OCI-M2 (cell line): ENCODE results near the gene KIFBP.
"Not testable (repeated sequence)": the region's sequence is repeated elsewhere in the genome, so short reads cannot be mapped to it uniquely, and the experiment has no call there.

Experiments used
- DNase-seq: peaks from one replicate; lab custom pipeline; 2025; ENCODE audit not compliant: unreplicated experiment; lab: John Stamatoyannopoulos, UW

Gene KIFBP

DNA sequence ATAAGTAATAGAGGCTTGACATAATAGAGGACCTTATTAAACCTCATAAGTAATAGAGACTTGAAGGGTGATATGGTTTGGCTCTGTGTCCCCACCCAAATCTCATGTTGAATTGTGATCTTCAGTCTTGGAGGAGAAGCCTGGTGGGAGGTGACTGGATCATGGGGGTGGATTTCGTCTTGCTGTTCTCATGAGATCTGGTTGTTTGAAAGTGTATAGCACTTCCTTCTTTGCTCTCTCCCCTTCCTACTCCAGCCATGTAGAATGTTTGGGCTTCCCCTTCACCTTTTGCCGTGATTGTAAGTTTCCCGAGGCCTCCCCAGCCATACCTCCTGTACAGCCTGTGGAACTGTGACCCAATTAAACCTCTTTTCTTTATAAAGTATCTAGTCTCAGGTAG lies 8.6 kb downstream of the KIFBP start:
- no peak for DNase-seq

DNA sequence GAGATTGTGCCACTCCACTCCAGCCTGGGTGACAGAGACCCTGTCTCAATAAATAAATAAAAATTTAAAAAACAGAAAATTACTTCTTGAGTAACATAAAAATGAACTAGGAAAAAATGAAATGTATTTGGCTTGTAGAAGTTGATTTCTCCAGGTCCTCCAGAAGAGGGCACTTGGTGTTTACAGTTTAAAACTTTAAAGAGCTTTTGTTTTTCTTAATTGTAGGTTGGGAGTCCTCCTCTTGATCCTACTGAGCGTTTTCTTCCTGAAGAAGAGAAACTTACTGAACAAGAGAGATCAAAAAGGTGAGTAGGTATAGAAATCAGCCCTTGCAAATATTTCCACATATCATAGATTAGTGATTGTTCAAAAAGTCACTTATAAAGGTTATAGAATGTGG lies 16.2 kb downstream of the KIFBP start:
- DNase-seq: no peak

DNA sequence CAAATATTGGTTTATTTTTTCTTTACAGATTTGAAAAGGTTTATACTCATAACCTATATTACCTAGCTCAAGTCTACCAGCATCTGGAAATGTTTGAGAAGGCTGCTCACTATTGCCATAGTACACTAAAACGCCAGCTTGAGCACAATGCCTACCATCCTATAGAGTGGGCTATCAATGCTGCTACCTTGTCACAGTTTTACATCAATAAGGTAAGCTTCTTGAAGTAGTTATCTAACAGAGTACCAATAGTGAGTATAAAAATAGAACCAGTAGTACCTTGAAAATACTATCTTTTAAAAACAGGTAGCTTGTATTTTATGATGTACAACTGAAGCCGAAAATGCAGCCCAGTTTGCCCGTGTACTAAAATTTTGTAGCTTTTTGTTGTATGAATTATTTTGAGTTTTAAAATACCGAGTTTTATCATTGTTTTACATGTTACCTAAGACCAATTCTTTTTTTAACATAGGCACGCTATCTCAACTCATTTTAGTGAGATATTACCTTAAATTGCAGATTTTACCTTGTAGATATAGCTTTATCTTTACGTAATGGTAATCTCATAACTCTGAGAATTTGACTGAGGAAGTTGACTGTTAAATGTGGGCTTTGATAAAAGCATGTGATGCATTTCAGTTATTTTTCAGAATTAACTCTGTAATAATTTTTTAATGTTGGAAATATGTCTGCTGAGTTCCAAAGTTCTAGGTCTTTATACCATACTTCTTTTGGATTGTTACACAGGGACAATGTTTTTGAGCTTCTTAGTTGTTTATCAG lies 17.3 kb downstream of the KIFBP start:
- no peak for DNase-seq

DNA sequence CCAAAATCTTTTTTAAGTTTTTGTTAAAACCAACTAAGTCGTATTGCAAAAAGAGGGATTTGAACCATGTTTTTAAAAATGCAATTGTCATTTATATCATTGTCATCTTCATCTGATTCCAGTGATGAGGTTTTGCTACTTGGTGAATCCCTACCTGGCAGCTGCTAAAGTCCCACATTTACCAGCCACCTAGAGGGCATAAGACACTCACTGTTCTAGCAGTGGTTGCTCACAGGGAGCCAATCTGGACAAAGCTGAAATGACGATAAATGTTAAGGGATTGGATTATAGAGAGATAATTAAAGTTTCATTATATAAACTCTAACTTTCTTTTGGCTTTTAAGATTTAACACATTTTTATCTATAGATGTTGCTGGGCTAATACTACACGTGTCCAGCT lies 18.7 kb downstream of the KIFBP start:
- DNase-seq: no peak

DNA sequence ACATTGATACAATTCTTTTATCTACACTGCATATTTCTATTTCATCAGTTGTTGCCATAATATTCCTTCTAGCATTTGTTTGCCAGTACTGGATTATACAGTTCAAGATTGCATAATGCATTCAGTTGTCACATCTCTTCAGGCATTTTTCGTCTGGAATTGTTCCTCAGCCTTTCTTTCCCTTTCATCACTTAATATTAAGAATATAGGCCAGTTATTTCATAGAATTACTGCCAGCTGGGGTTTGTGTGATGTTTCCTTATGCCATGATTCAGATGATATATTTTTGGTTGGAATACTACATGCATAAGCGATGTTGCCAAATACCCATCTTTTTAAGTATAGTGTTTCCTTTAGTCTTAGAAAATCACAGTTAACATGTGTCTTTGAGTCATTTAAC lies 20.8 kb downstream of the KIFBP start:
- DNase-seq: no peak

DNA sequence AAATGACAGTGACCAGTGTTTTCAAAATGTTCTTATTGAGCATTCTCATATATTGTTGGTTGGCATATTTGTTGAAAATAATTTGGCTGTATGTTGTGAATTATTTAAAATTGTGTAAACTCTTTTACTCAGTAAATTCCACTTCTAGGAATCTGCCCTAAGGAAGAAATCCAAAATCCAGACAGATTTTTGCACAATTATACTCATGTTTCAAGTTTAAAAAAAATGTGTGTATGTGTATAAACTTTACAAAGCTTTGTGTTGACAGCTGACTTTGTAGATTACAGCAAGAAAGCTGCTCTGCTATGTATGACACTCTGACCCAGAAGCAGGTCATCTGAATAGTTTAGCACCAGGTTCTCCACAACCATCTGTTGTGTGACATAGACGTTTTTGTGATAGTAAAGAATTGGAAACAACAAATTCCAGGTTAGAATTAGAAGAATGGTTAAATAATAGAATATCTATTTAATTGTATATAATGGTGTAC lies 21.6 kb downstream of the KIFBP start:
- no peak for DNase-seq

DNA sequence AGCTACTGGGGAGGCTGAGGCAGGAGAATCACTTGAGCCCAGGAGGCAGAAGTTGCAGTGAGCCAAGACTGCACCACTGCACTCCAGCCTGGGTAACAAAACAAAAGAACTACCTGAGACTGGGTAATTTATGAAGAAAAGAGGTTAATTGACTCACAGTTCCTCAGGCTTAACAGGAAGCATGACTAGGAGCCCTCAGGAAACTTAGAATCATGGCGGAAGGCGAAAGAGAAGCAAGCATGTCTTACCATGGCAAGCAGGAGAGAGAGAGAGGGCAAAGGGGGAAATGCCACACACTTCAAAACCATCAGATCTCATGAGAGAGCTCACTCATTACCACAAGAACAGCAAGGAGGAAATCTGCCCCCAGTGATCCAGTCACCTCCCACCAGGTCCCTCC lies 24.2 kb downstream of the KIFBP start:
- DNase-seq: not testable (repeated sequence)

DNA sequence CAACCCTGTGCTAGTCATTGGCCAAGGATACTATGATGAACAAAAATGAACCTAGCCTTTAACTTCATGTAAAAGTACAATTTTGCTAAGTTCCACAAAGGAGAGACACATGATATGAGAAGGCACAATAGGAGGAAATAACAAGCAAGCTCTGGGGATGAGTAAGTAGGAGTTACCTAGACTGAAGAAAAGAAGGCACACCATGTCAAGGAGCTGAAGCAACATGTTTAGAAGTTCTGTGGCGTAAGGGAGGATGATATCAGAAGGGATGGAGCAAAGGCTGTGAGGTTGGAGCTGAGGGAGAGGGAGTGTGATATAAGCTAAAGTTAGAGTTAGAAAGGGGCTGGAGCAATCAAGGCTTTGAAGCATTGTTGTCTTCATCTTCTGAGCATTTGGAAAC lies 25.6 kb downstream of the KIFBP start:
- DNase-seq: no peak

DNA sequence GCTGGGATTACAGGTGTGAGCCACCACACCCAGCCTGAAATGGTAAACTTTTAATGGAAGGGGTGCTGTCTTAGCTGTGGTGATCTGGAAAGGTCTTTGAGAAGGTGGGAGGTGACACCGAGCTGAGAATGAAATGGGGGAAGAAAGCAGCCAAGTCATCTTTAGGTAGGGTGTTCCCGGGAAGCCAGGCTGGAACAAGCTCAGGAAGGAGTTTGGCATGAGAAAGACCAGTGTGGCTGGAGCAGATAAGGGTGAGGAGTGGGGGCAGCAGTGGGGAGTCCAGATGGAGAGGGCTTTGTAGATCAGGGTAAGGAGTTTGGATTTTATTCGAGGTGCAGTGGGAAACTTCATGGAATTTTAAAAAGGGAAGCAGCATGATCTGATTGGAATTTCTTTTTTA lies 30.0 kb downstream of the KIFBP start:
- no peak for DNase-seq

DNA sequence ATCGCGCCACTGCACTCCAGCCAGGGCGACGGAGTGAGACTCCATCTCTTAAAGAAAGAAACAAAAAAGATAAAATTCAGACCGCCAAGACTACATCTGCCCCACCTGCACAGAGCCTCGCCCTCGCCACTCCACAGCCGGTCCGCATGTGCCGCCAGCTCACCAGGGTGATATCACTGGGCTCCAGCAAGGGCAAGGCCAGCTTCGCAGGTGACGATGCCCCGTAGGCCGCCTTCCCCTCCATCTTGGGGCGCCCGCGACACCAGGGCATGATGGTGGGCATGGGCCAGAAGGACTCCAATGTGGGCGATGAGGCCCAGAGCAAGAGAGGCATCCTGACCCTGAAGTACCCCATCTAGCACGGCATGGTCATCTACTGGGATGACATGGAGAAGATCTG lies 34.0 kb downstream of the KIFBP start:
- DNase-seq: no peak

DNA sequence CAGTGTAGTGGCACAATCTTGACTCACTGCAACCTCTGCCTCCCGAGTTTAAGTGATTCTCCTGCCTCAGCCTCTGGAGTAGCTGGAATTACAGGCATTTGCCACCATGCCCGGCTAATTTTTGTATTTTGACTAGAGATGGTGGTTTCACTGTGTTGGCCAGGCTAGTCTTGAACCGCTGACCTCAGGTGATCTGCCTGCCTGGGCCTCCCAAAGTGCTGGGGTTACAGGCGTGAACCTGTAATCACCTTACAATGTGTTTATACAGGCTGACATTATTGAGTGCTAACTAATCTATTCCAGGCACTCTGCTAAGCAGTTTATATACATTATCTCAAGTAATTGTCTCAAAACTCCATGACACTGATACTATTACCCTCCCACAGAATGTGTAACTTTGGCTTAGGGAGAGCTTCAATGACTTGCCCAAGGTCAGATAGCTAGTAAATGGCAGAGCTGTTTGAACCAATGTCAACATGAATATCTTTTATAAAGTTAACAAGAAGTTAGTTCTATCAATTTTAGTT lies 36.8 kb downstream of the KIFBP start:
- DNase-seq: no peak

DNA sequence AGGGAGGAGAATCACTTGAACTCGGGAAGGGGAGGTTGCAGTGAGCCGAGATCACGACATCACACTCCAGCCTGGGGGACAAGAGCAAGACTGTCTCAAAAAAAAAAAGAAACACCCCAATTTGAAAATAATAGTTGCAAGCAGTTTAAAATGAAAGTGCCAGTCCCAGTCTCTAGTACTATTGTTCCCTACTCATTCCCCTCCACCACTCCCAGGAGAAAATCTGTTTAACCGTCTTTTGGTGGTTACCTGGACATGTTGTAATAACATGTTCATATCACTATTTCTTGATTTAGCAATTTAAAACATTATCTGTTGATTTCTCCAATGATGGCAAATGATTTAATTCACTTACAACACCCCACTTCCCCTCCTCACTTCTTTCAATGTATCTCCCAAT lies 44.7 kb downstream of the KIFBP start:
- DNase-seq: no peak

DNA sequence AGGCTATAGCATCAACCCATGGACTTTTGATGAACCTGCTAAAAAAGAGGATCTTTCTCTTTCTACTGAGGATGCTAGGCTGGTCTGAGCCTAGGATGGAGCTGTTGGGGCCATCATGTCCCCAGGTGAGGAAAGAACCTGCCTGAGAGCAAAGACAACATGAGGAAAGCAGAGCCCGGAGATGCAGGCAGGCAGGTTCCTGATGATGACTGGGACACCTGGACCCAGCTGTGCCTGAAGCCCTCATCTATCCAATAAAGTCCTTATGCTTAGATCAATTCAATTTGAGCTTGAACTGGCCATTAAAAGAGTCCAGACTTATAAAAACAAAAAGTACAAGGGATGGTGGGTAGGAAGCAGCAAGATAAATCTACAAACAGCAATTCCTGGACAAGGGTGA lies 48.9 kb downstream of the KIFBP start:
- no peak for DNase-seq

DNA sequence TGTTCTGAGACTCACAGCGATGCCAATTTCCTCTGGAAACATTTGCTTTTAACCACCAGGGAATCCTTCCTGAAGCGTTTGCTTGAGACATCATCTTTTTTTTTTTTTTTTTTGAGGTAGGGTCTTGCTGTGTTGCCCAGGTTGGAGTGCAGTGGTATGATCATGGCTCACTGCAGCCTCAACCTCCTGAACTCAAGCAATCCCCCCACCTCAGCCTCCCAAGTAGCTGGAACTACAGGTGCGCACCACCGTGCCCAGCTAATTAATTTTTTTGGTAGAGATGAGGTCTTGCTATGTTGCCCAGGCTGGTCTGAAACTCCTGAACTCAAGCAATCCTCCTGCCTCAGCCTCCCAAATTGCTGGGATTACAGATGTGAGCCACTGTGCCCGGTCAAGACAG lies 52.3 kb downstream of the KIFBP start:
- not testable (repeated sequence) for DNase-seq

DNA sequence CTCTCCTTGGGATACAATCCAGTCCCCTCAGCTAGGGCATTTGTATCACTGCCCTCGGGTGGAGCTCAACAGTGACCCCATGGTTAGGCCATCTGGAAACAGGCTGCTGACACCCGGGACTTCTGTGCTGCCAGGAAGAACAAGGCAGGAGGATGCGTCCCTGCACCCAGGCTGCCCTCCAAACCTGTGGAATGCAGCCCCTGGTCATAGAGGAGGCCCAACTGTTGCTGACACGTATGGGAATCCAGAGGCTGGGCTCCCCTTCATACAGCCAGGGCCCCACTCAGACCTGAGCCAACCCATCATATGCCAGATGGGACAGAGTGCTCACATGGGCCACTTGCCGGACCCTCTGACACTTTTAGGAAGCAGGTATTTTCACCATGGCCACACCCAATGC lies 53.8 kb downstream of the KIFBP start:
- no peak for DNase-seq

DNA sequence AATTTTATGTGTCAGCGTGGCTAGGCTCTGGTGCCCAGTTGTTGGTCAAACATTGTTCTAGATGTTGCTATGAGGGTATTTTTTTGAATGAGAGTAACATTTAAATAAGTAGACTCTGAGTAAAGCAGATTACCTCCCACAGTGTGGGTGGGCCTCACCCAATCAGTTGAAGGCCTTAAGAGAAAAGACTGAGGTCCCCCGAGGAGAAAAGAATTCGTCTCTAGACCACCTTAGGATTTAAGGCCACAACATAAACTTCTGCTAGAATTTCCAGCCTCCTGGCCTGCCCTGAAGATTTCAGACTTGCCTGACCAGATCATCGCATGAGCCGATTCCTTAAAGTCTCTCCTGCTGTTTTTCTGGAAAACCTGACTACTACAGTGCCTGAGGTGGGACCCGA lies 54.2 kb downstream of the KIFBP start:
- DNase-seq: no peak

DNA sequence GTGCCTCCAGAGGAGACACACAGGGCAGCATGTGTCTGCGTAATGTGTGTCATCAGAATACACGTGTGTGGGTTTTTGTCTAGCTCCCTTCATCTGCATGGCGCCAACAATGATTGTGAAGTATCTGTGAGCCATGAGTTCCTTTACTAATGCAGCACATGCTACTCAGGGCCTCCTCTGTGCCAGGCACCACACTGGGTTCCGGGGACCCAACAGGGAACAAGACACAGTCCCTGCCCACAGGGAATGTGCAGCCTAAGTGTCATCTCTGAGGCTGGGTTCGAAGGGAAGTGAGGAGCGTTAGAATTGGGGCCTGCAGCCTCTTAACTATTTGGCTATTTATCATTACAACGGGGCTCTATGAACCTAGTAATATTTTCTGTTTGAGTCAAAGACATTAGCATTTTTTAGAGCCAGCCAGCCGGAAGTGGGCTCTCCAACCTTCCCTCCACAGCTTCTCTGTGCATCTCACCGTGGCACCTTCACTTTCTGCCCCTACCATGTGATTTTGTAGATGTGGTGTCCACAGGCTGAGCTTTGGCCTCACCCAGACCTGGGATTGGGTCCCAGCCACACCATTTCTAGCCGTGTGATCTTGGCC lies 55.4 kb downstream of the KIFBP start:
- DNase-seq: no peak

DNA sequence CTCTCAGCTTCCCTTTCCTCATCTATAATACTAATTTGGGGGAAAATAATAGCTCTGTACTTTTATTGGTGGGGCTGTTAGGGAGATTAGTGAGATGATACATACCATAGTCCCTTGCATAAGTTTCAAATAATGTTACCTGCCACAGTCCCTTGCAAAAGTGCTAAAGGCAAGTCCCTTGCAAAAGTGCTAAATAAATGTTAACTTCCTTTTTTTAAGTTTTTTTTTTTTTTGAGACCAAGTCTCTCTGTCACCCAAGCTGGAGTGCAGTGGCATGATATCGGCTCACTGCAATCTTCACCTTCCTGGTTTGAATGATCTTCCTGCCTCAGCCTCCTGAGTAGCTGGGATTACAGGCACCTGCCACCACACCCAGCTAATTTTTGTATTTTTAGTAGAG lies 55.9 kb downstream of the KIFBP start:
- no peak for DNase-seq

DNA sequence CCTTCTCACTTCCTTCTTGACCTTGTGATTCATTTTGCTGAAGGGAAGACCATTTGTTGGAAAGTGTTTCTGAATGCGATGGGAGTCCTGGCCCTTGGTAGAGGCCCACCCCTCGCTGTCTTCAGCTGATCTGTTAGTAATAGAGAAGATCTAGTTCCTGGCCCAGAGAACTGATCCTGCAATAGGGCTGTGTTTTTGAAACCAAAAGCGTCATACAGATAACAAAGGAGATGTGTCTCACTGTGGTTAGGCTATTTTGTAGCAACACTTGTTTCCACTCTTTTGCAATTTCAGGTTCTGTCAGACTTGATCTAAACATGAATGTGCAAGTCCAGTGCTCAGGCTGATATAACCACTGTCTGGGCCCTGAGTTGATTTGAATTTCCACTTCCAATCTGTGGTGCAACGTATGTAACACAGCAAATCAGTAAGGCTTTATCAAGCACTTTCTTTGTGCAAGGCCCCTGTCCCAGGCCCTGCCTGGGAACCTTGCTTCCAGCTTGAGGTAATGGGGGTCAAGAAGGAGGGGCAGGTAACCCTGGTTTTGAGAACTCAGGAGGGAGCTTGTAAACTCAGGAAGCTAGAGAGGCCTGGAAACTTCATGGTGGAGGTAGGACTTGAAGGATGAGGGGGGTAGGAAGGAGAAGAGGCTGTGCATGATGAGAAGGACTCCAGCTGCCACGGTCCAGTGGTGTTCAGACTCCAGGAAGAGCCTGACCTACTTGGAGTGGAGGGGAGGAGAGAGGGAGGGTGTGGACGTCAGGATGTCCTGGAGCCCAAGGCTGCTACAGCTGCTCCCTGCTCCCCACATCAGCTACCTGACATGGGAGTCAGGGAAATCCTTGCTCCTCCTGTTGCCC lies 57.1 kb downstream of the KIFBP start:
- DNase-seq: no peak

DNA sequence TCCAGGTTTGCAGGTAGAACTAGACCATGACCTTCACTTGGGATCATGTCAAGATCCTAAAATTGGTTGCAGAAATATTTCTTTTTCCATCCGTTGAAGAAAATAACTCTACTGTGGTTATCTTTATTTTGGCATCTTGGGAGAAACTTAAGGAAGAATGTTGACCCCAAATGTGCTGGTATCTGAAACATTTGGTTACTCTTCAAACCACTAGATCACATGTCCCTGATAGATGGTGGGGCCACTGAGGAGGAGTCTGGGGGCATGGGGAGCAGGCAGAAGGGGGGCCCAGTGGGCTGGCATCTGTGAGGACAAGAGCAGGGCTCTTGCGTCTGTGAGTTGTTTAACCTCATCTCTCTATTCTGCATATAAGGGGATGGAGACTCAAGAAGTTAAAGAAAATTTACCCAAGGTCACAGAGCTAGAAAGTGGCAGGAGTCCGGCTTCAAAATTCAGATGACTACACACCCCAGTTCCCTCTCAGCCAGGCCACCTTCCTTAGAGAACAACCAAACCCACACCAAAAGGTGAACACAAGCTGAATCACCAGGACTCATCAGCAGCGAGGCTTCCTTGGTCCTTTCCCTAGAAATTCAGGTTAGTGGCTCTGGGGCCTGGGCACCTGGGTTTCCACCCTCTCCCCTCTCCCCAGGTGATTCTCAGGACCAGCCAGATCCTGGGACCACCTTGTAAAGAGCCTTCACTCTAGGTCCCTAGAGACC lies 58.7 kb downstream of the KIFBP start:
- no peak for DNase-seq

DNA sequence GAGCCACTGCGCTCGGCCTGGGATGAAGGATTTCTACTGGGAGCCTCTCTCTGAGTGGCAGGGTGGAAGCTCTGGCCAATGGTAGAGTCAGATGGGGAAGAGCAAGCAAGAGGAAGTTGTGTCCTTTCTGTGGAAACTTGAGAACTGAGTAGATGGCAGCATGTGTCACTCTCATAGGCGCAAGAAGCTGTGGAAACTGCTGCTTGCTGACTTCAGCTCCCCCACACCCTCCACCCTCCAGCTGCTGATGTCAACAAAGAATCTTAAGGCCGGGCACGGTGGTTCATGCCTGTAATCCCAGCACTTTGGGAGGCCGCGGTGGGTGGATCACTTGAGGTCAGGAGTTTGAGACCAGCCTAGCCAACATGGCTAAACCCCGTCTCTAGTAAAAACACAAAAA lies 59.5 kb downstream of the KIFBP start:
- no peak for DNase-seq
